Psoas muscle (tissue), 8 donors: ENCODE data around the gene PPIA. TPM values are rescaled to one million over a fixed set of nuclear protein-coding genes. Genes with fewer than 3 reads are reported as not detected.
"Not testable (repeated sequence)": the region's sequence is repeated elsewhere in the genome, so short reads cannot be mapped to it uniquely, and the experiment has no call there.

Experiments used
- ATAC-seq, 4 donors: fragments of 200-7000 bp; cut with Tn5 transposase; one replicate each; pipeline ENCODE4 v1.9.1; 2020; ENCODE audit warnings: moderate library complexity in 3 of 4, mild to moderate bottlenecking in 2 of 4
- DNase-seq, 2 donors: peaks; one replicate each; pipeline ENCODE4 v3.0.0-alpha.2; 2020
- H3K27ac ChIP-seq: fragments of 200-600 bp; one replicate; pipeline ENCODE4 v1.8.0; 2022
- H3K27me3 ChIP-seq, 3 donors: fragments of 200-600 bp in 1 of 3; one replicate each; pipeline versions ENCODE4 v1.6.1 to v1.8.0; 2013 to 2022; ENCODE audit warnings: low read length in 2 of 3, mild to moderate bottlenecking in 2 of 3, moderate library complexity in 1 of 3; ENCODE audit not compliant: insufficient read depth in 3 of 3
- H3K36me3 ChIP-seq, 2 donors: fragments of 200-600 bp in 1 of 2; one replicate each; pipeline versions ENCODE4 v1.6.1 to v1.8.0; 2013 to 2022; ENCODE audit warnings: low read depth in 1 of 2, mild to moderate bottlenecking in 1 of 2, moderate library complexity in 1 of 2; ENCODE audit not compliant: insufficient read depth in 1 of 2
- H3K4me1 ChIP-seq: fragments of 200-600 bp; one replicate; pipeline ENCODE4 v1.8.0; 2022
- H3K4me3 ChIP-seq: fragments of 200-600 bp; one replicate; pipeline ENCODE4 v1.8.0; 2022; ENCODE audit warnings: mild to moderate bottlenecking
- H3K9me3 ChIP-seq: fragments of 200-600 bp; one replicate; pipeline ENCODE4 v1.8.0; 2022
- WGBS, 3 donors: extraction: QIAGEN DNeasy Blood & Tissue Kit; methylation state at CpG; one replicate each; pipeline versions ENCODE4 v1.1.6 to v1.1.7; 2013; 5-methylcytosine and 5-hydroxymethylcytosine counted together
- intact Hi-C, 2 donors: fragments of 100-400 bp; cut with DNase I; formaldehyde crosslinking; loops; one replicate each; pipeline versions ENCODE4 v1.11.0 to v1.14.2; 2022
- polyA plus RNA-seq, 3 donors: library from polyadenylated mRNA; stranded (reverse); fragments of 200-250 nt; gene quantifications; one replicate each; pipeline ENCODE4 v1.2.3, GENCODE V29; 2013
- total RNA-seq, 4 donors: library from RNA; stranded (reverse); fragmentation: NEBNext Ultra II Directional in 2 of 4; extraction: Animal tissue kit (Norgen Biotek cat#: 25700) in 2 of 4; gene quantifications; one replicate each; pipeline versions ENCODE4 v1.2.1 to v1.2.4, GENCODE V29; 2021 to 2023
- TF ChIP-seq, protein P1 (sequence below): fragments of 200-600 bp; IDR thresholded peaks from one replicate; pipeline ENCODE4 v1.8.0; 2022; ENCODE audit warnings: antibody characterized with exemption
- donor health status: healthy with polysubstance abuse.
- donor health status: DM: no; HTN: no; CAD: no; lungs with moderate emphysema.
- donor health status: Bipolar disorder and iron deficiency.
- donor health status: healthy.
- donor health status: DM: yes; HTN: yes; CAD: no.
- donor health status: DM: no; HTN: no; CAD: no.
- donor health status: DM: no; HTN: no; CAD: no.
- donor health status: DM: yes; HTN: yes; CAD: no.

PPIA gene
- total and polyA plus RNA-seq, 7 donors: 251 to 3,448 (median 725) TPM

DNA sequence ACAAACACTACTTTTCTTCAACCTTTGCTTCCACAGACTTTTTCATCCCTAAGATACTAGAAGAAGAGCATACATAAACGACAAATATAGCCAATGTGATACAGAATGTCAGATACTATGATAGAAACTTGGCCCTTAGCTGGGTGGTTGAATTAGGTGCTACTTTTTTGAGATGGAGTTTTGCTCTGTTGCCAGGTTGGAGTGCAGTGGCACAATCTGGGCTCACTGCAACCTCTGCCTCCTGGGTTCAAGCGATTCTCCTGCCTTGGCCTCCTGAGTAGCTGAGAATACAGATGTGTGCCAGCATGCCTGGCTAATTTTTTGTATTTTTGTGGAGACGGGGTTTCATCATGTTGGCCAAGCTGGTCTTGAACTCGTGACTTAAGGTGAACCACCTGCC is 3.5 kb downstream of the PPIA start:
- no peaks in the 10 kb centered on the region for H3K27me3 ChIP-seq
- ATAC-seq (no peak), DNase-seq (no peak)
- no peak overlapping the region for H3K27ac ChIP-seq
- WGBS, 3 donors: 71 to 80% (median 72%) methylated on average over 4 of the region's 4 CpGs
- H3K4me1 ChIP-seq: peaks cover 11% of the 10 kb centered on the region
- peaks cover 12 to 63% of the 10 kb centered on the region in 2 donors for H3K36me3 ChIP-seq
- no peak overlapping the region for H3K4me3 ChIP-seq
- TF ChIP-seq, protein P1, sequence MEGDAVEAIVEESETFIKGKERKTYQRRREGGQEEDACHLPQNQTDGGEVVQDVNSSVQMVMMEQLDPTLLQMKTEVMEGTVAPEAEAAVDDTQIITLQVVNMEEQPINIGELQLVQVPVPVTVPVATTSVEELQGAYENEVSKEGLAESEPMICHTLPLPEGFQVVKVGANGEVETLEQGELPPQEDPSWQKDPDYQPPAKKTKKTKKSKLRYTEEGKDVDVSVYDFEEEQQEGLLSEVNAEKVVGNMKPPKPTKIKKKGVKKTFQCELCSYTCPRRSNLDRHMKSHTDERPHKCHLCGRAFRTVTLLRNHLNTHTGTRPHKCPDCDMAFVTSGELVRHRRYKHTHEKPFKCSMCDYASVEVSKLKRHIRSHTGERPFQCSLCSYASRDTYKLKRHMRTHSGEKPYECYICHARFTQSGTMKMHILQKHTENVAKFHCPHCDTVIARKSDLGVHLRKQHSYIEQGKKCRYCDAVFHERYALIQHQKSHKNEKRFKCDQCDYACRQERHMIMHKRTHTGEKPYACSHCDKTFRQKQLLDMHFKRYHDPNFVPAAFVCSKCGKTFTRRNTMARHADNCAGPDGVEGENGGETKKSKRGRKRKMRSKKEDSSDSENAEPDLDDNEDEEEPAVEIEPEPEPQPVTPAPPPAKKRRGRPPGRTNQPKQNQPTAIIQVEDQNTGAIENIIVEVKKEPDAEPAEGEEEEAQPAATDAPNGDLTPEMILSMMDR: no peak
- intact Hi-C loops: loop anchor here in 1 of 2 donors (5.0 kb wide), 2 partner anchors 193 to 213 kb away; partner anchors contain the start of gene OGDH
- no peaks in the 10 kb centered on the region for H3K9me3 ChIP-seq

GRCh38 chr7:44801890-44802289 is 5.4 kb downstream of the PPIA start:
- Histone ChIP-seq H3K4me1 (peaks cover 11% of the 10 kb centered on the region), H3K4me3 (no peak overlapping the region), H3K36me3 (peaks cover 12 to 63% of the 10 kb centered on the region in 2 donors), H3K9me3 (no peaks in the 10 kb centered on the region), H3K27me3 (no peaks in the 10 kb centered on the region), H3K27ac (no peak overlapping the region)
- intact Hi-C loops: no loop called here
- 86 to 95% (median 94%) methylated on average over 5 of the region's 5 CpGs for WGBS, 3 donors
- no peak for DNase-seq
- TF ChIP-seq, protein P1: no peak
- no peak for ATAC-seq

DNA sequence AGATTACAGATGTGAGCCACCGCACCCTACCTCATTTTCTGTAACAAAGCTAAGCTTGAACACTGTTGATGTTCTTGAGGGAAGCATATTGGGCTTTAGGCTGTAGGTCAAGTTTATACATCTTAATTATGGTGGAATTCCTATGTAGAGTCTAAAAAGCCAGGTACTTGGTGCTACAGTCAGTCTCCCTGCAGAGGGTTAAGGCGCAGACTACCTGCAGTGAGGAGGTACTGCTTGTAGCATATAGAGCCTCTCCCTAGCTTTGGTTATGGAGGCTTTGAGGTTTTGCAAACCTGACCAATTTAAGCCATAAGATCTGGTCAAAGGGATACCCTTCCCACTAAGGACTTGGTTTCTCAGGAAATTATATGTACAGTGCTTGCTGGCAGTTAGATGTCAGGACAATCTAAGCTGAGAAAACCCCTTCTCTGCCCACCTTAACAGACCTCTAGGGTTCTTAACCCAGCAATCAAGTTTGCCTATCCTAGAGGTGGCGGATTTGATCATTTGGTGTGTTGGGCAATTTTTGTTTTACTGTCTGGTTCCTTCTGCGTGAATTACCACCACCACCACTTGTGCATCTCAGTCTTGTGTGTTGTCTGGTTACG is 6.0 kb downstream of the PPIA start:
- Histone ChIP-seq H3K4me1 (peaks cover 11% of the 10 kb centered on the region), H3K27ac (no peak overlapping the region), H3K27me3 (no peaks in the 10 kb centered on the region), H3K4me3 (no peak overlapping the region), H3K9me3 (no peaks in the 10 kb centered on the region), H3K36me3 (peaks cover 12 to 63% of the 10 kb centered on the region in 2 donors)
- intact Hi-C loops: no loop called here
- ATAC-seq: no peak
- no peak for DNase-seq
- TF ChIP-seq, protein P1: no peak
- WGBS, 3 donors: 93 to 98% (median 96%) methylated on average over 5 of the region's 5 CpGs

- intact Hi-C loops, H3K4me3 ChIP-seq, H3K27ac ChIP-seq, H3K4me1 ChIP-seq, H3K9me3 ChIP-seq, H3K27me3 ChIP-seq, DNase-seq: not testable (repeated sequence)
- ATAC-seq: peak in 1 of 4 donors; percentile 14
- WGBS, 3 donors: 93 to 98% (median 93%) methylated on average over 10 of the region's 10 CpGs
- H3K36me3 ChIP-seq: peaks cover 12 to 58% of the 10 kb centered on the region in 2 donors
Measured at GRCh38 chr7:44803828-44804519, 7.5 kb downstream of the PPIA start.

DNA sequence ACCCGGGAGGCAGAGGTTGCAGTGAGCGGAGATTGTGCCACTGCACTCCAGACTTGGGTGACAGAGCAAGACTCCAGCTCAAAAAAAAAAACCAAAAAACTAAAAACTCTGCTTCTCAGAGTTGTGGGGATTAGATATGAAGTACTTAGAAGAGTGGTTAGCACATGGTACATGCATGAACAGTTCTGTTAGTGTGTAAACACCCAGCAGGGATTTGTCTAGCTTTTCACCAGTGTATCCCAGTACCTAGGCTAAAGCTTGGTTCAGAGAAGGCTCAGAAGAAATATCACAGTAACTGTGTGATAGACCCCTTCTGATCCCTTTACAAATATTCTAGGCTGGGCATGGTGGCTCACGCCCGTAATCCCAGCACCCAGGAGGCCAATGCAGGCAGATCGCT is 9.5 kb downstream of the PPIA start:
- Histone ChIP-seq H3K27ac (no peak overlapping the region), H3K4me3 (no peak overlapping the region), H3K36me3 (peaks cover 9 to 38% of the 10 kb centered on the region in 2 donors), H3K4me1 (no peaks in the 10 kb centered on the region), H3K9me3 (no peaks in the 10 kb centered on the region), H3K27me3 (no peaks in the 10 kb centered on the region)
- no peak for DNase-seq
- ATAC-seq: no peak
- intact Hi-C loops: no loop called here
- TF ChIP-seq, protein P1: no peak
- 87 to 95% (median 88%) methylated on average over 5 of the region's 5 CpGs for WGBS, 3 donors
